Left kidney (tissue), 8 donors: ENCODE results near the gene CCND3. TPM values are rescaled to one million over a fixed set of nuclear protein-coding genes. Genes with fewer than 3 reads are reported as not detected.

Experiments
- DNase-seq: peaks from one replicate; pipeline ENCODE4 v3.0.0-alpha.2; 2013
- long read RNA-seq, 8 donors: transcript quantifications; one replicate each; lab custom pipeline, GENCODE V29; 2026
- polyA plus RNA-seq: library from polyadenylated mRNA; unstranded; fragments of 120-200 nt; gene quantifications from one replicate; pipeline ENCODE4 v1.2.1, GENCODE V29; 2013; ENCODE audit not compliant: insufficient read length

Gene CCND3
- 25.9 TPM for polyA plus RNA-seq
- long read RNA-seq, donor 1, transcript CCND3-203 (5 exons, 2,085 nt) = major isoform, 11 of 23 reads
- long read RNA-seq, donor 1, partial matches to known transcripts = 6 of 23 reads
- long read RNA-seq, donor 1, other reads (novel, unspliced or antisense) = 0 of 23 reads
- long read RNA-seq, donor 2, transcript CCND3-203 (5 exons, 2,085 nt) = major isoform, 13 of 16 reads
- long read RNA-seq, donor 2, partial matches to known transcripts = 0 of 16 reads
- long read RNA-seq, donor 2, other reads (novel, unspliced or antisense) = 0 of 16 reads
- long read RNA-seq, donor 3, transcript CCND3-205 (4 exons, 1,843 nt) = minor isoform, 5 of 12 reads
- long read RNA-seq, donor 3, transcript CCND3-203 (5 exons, 2,085 nt) = major isoform, 6 of 12 reads
- long read RNA-seq, donor 3, partial matches to known transcripts = 0 of 12 reads
- long read RNA-seq, donor 3, other reads (novel, unspliced or antisense) = 0 of 12 reads
- long read RNA-seq, donor 4 = 0 reads
- long read RNA-seq, donor 5, transcript CCND3-203 (5 exons, 2,085 nt) = major isoform, 12 of 17 reads
- long read RNA-seq, donor 5, partial matches to known transcripts = 0 of 17 reads
- long read RNA-seq, donor 5, other reads (novel, unspliced or antisense) = 0 of 17 reads
- long read RNA-seq, donor 6, transcript CCND3-203 (5 exons, 2,085 nt) = major isoform, 11 of 14 reads
- long read RNA-seq, donor 6, partial matches to known transcripts = 0 of 14 reads
- long read RNA-seq, donor 6, other reads (novel, unspliced or antisense) = 0 of 14 reads
- long read RNA-seq, donor 7, transcript CCND3-203 (5 exons, 2,085 nt) = major isoform, 14 of 19 reads
- long read RNA-seq, donor 7, partial matches to known transcripts = 0 of 19 reads
- long read RNA-seq, donor 7, other reads (novel, unspliced or antisense) = 0 of 19 reads
- long read RNA-seq, donor 8, transcript CCND3-203 (5 exons, 2,085 nt) = major isoform, 5 of 6 reads
- long read RNA-seq, donor 8, partial matches to known transcripts = 0 of 6 reads
- long read RNA-seq, donor 8, other reads (novel, unspliced or antisense) = 0 of 6 reads

DNA sequence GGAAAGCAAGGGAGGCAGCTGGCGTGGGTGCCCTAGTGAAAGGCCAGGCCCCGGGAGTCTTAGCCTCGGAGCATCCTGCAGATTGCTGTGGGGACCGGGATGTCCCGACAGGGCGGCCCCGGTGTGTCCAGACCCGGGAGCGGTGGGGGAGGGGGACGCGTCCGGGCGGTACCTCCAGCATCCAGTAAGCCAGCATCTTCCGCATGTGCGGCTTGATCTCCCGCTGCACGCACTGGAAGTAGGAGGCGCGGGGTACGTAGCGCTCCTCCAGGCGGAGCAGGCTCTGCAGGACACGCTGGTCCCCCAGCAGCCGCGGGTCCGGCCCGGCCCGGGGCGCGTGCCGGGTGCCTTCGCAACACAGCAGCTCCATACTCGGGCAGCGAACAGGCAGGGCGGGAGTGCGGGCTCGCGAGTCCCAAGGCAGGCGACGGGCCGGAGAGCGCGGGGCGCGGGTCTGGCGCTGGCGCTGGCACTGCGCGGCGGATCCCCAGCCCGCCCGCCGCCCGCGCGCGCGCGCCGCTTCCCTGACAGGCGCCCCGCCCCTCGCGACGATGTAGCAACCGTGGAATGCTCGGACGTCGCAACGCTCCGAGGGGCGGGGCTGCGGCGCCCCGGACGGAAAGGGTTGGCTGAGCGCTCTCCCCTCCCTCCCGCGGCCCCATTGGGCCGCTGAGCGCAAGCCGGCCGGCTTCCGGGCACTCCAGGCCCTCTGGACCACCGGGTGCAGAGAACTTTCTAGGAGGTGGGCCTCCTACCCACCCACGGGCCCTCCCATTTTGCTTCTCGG is at the start of gene CCND3:
CCND3 (minus strand) TSS at position 529 of the 787 bp plus-strand sequence; CDS start at position 370, 159 bp downstream.
- peak; percentile 88 for DNase-seq

DNA sequence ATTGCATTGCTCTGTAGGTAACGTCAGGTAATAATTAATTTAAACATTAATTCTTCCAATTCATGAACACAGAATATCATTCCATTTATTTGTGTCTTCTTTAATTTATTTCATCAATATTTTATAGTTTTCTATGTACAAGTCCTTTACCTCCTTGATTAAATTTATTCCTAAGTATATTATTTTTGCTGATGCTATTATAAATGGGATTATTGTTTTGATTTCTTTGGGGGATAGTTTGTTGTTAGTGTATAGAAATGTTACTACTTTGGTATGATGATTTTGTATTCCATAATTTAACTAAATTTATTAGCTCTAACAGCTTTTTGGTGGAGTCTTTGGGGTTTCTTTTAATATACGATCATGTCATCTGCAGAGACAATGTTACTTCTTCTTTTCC is 44.7 kb upstream of the CCND3 start:
- no peak for DNase-seq

DNA sequence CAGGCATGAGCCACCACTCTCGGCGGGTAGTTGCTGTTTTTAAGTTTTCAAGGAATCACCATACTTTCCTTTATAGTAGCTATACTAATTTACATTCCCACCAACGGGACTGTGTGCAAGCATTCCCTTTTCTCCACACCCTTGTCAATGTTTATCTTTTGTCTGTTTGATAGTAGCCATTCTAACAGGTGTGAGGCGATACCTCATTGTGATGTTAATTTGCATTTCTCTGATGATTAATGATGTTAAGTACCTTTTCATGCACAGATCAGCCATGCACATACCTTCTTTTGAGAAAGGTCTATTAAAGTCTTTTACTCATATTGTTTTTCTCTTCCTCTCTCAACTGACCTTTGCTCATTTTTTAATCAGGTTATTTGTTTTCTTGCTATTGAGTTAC is 43.0 kb upstream of the CCND3 start:
- DNase-seq = no peak

DNA sequence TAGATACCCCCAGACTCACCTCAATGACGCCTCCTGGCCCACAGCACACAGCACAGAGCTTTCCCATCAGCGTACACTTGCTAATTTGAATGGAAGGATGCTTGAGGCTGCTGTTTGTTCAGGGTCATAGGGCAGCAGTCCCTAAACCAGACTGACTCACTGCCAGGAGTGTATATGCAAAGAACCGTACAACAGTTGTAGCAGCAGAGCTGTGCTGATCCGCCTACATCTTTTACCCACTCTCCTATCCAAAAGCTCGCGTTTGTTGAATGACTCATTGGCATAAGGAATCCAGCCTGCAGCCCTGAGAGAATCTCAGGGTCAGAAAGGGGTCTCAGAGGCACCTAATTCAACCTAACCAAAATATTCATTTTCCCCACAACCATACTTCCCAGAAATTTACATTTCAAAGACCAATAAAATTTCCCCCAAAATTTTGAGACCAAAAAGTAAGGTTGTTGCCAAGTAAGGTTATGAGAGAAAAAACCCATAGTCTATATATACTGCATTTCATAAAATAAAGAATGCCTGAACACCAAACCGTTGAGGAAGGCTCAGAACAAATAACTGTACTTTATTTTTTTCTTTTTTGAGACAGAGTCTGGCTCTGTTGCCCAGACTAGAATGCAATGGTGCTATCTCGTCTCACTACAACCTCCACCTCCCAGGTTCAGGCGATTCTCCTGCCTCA is 35.3 kb upstream of the CCND3 start:
- no peak for DNase-seq

DNA sequence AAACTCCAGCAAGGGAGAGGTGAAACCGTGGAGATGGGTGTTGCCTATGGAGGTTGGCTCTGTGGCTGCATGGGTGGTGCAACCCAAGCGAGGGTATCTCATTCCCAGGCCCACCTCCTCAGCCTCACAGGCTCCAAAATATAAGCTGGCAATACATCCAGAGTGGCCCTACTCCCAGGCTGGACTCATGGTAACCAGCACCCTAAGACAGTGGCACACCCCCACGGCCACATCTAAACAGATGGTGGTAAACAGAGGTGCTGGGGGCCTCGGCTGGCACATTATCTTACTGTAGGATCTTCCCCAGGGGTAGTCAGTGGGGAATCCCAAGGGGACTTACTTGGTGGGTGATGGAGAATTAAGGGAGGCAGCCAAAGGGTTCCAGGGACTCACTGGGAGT is 33.7 kb upstream of the CCND3 start:
- DNase-seq = no peak

DNA sequence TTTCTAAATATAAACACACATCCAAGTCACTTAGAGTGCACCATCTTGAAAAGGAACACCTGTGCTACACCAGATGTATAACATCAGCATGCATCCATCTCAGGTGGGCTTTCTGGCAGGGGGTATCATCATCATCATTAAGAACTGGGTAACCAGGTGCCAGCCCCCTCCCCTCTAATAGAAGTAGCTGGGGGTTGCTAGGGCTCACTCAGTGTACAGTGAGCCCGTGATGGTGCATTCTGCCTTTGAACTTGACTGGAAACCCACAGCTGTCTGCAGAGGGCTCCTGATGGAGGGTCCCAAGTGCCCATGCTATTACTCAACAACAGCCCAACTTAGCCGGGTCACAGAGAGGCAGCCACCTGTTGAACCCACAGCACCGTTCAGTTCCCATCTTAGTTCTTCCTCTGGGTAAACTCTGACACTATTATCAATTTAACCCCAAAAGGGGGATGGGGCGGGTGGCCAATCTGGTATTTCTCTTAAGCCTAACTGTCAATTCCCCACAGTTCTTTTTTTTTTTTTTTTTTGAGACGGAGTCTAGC is 32.7 kb upstream of the CCND3 start:
- no peak for DNase-seq

DNA sequence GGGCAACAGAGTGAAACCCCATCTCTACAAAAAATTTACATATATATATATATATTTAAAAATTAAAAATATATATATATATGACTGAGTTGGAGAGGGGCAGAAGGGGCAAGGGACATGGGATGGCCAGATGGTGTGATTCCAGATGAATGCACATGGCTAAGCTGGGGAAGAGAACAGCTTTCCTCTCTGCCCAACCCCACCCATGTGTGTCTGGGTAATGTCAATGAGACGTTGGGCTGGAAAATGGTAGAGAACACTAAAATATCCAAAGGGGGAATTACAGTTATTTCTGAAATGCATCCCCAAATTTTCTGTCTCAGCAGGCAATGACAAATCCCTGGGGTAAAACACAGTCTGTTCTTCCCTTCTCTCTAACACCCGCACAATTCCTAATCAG is 31.2 kb upstream of the CCND3 start:
- DNase-seq = no peak

DNA sequence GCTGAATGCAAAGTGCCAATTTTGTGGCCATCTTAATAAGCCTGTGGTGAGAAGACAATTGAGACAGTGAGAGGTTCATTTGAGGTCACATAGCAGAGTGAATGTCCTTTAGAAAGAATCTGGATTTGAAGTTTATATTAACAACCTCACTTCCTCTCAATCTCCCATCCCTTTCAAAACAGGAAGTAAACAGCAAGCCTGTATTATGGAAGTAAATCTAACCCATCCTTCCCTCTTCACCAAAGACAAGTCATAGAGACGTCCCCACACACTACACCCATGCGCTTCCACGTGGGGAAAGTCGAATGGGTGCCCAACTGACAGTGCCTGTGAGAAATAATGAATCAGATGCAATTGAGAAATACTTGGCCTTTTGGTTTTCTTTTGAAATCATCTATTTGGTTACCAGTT is 28.8 kb upstream of the CCND3 start:
- no peak for DNase-seq

DNA sequence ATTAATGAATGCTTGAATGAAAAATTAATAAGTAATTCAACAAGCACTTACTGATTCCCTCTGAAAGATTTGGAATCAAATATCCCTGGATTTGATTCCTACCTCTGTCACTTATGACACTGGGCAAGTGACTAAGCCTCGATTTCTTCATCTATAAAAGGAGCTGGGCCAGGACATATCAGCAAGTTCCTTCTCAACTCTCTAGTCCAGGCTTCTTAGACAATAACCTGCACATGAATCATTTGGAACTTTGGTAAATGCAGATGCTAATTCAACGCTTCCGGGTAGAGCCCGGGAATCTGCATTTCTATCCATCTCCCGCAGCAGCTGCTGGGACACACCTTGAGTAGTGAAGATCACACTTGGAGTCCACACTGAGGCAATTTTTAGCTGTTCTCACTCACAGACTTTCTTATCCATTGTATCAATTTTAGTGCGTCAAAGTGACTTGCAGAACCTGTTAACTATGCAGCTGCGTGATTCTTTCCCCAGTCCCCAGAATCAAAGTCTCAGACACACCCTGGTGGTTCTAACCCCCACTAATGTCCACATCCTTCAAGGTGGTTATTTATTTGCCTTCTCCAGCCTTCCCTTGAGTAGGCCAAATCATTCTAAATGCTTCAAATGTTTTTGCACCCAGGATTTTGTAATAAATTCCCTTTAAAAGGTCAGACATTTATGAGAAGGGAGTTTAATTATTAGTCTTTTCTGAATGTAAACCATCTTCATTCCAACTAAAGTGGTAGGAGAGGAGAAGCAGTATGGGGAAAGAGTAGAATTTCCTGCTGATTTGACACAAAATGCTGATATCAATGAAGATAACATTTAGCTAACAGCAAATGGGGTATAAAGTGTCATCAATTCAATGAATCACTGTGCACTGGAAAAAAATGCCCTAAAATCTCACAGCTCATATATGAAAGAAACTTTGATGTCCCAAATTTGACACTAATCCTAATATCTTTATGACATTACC is 26.0 kb upstream of the CCND3 start:
- DNase-seq = no peak

DNA sequence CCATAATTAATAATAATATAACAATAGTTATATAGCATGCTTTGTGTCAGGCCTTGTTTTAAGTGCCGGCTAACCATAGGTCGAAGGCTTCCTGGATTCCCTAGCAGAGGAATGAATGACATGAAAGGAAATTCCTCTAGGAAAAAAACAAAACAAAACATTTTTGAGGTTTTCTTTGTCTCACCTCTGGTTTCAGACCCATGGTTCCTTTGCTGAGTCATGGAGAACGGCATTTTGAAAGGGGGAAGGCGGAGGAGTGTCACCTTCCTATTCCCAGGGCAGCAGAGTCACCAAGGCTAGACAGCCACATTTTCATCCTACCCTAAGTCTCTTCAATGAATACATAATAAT is 25.3 kb upstream of the CCND3 start:
- no peak for DNase-seq

DNA sequence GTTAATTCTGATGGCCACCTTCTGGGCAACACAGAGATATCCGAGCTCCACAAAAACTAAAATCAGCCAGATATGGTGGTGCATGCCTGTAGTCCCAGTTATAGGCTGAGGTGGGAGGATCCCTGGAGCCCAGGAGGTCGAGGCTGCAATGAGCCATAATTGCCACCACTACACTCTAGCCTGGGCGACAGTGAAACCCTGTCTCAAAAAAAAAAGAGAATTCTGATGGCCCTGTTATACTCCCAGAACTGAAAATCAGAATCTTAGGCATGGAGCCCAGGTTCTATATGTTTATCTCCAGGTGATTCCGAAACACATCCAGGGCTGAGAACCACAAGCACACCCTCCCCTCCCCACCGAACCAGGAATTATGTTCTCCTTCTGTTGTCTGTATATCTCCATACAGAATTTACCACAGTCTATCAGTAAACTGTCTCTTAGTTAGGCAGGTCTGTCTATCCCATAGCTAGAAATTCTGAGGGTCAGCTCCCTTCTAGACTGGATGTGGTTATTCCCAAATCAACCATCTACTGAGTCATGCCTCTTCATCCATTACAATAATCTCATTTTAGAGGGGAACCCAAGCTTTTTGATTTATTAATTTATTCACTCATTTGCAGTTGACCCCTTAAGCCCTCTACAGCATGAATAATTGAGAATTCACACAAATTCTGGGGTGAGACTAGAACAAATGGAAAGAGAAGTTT is 24.8 kb upstream of the CCND3 start:
- DNase-seq = no peak

DNA sequence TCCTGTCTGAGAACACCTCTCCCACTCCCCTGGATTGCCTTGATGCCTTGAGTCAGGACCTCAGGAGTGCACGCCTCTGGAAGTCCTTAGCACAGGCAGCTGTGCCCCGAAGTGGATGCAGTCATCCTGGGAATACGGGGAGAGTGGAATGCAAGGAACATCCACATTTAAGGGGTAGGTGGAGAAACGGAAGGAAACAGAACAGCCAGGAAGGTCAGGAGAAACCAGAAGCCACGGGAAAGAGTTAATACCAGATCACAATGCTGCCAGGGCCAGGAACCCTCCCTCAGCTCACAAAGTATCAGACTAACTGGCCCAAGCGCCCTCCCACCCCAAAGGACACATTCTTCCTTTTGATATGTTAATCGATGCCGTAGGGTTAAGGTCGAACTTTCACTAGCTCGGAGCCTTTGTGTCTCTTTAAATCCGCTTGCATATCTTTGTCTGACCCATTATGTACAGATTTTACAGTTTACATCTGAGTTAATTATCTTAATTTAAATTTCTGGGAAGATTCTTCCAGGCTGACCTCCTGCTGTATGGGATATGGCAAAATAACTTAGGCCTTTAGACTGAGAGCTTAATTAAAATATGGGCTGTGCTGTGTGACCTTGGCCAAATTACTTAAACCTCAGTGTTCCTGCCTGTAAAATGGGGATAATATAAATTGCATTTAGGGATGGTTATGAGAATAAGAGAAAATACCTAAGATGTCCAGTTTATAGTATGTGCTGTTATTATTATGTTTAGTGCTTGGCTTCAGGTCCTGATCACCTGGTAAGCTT is 24.0 kb upstream of the CCND3 start:
- no peak for DNase-seq

DNA sequence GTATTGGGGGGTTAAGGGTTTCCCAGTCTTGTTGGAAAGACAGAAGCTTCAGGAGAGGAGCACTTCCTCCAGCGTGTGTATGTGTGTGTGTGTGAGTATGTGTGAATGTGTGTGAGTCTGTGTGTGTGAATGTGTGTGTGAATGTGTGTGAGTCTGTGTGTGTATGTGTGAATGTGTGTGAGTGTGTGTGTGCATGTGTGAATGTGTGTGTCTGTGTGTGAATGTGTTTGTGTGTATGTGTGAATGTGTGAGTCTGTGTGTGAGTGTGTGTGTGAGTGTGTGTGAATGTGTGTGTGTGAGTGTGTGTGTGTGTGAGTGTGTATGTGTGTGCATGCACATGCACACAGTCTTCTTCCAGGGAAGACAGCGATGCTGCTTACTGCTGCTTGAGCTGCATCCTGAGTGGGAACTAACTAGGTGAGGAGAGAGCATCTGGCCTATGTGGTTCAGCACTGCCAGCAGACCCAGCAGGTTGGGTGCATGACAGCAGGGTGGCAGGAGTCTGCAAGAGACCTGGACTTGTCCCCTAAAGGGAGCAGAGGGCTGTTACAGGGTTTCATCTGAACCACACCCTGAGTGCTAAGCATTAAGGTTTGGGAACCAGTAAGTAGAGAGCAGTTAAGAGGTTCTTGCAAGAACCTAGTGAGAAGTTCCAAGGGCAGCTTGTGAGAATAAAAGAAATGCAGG is 22.7 kb upstream of the CCND3 start:
- DNase-seq = no peak

DNA sequence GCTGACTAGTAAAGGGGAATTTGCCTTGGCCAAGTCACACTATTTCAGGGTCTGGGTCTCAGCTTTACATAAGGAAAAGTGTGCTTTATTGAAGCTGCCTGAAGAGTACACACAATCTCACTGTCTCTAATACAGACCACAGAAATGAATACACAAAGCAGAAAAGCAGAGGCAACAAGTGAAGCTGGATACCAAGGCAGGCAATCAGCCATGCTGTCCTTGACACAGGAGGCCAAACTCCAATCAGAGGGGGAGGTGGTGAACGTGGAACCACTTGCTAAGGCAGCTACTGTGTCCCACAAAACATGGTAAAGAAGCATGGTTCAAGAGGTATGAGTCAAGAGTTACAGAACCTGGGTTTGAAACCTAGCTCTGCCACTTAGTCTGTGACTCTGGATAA is 21.8 kb upstream of the CCND3 start:
- no peak for DNase-seq

DNA sequence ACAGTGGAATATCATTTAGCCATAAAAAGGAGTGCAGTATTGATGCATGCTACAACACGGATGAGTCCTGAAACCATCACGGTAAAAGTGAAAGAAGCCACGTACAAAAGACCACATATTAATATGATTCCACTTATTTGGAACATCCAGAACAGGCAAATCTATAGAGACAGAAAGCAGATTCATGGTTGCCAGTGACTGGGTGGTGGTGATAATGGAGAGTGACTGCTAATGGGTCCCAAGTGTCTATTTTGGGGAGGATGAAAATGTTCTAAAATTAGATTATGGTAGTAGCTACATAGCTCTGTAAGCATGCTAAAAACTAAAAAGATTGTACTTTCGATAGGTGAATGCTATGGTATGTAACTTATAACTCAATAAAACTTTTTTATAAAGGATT is 18.4 kb upstream of the CCND3 start:
- no peak for DNase-seq

DNA sequence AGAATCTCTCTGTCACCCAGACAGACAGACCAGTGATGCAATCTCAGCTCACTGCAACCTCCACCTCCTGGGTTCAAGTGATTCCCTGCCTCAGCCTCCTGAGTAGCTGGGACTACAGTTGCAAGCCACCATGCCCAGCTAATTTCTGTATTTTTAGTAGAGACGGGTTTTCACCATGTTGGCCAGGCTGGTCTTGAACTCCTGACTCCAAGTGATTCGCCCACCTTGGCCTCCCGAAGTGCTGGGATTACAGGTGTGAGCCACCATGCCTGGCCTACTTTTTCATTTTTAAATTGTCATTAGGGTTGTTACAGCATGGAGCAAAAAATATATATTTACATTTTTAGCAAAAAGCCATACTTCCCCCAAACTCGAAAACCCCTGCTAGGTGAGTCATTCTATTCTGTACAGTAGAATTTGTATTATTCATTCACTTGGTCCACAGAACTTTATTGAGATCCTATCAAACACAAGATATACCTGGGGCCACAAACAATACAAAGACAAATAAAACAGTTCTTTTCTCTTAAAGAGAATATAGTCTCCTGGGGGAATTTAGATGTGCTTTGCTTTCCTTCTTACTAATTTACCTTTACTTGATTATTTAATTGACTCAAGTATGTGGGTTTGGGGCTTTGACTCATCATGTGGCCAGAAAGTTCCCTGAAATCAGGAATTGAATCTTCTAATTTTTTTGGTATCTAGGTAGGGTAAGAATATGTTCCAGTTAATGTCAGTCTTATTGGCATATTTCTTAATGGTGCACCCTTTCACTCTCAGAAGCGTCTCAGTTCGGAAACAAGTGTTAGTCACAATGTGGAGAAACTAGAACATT is 16.6 kb upstream of the CCND3 start:
- DNase-seq = no peak

DNA sequence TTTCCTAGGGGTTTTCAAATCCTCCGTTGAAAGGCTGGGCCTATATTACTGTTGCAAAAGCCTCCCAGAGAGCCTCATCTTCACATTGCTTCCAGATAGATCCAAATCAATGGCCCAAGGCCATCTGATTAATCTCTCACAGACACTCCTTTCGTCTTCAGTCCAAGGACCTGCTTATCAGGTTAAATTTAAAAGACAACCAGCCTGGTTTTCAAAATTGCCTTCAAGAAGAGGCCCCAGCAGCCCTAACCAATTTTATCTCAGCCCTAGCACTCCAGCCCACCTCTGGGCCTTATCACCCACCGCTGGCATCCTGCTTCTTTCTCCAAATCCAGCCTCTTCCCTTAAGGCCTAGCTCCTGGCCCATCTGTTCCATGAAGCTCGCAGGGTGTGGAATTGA is 15.5 kb upstream of the CCND3 start:
- DNase-seq = no peak
